GM23248 (cell line): ENCODE measurements around the gene SEBOX.

Experiments used
- EZH2 ChIP-seq: fragments of 200-600 bp; sonication (generic); IDR thresholded peaks from 2 replicates; pipeline ENCODE4 v1.6.1; 2018; ENCODE audit warnings: antibody characterized with exemption, mild to moderate bottlenecking; ENCODE audit not compliant: insufficient read depth, poor library complexity, severe bottlenecking
- EZH2phosphoT487 ChIP-seq: fragments of 200-600 bp; sonication (generic); IDR thresholded peaks from 2 replicates; pipeline ENCODE4 v1.6.1; 2018; ENCODE audit warnings: antibody characterized with exemption, moderate library complexity, mild to moderate bottlenecking, low read depth; ENCODE audit not compliant: insufficient read depth

GRCh38 chr17:28371245-28372202, 6.5 kb upstream of the SEBOX start, which contains the start of gene SARM1:
- TF ChIP-seq EZH2 (no peak), EZH2phosphoT487 (no peak)
